Measurements from ENCODE around the gene P2RX3.

DNA sequence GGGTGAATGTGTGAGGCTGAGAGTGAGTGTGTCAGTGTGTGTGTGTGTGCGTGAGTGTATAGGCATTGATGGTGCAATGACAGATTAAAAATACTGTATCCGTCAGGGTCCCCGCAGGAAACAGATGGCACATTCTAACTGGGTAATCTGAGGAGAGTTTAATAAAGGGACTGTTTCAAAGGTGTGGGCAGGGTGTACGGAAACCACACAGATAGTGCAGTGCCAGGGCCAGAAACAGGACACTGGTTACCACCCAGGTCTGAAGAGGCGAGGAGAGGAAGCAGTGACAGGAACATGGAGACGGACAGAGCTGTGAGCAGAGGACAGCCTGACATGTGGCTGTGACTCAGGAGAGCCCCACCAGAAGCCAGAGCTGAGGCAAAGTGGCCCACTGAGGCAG lies 16.5 kb downstream of the P2RX3 start:
- TF ChIP-seq, protein P1, sequence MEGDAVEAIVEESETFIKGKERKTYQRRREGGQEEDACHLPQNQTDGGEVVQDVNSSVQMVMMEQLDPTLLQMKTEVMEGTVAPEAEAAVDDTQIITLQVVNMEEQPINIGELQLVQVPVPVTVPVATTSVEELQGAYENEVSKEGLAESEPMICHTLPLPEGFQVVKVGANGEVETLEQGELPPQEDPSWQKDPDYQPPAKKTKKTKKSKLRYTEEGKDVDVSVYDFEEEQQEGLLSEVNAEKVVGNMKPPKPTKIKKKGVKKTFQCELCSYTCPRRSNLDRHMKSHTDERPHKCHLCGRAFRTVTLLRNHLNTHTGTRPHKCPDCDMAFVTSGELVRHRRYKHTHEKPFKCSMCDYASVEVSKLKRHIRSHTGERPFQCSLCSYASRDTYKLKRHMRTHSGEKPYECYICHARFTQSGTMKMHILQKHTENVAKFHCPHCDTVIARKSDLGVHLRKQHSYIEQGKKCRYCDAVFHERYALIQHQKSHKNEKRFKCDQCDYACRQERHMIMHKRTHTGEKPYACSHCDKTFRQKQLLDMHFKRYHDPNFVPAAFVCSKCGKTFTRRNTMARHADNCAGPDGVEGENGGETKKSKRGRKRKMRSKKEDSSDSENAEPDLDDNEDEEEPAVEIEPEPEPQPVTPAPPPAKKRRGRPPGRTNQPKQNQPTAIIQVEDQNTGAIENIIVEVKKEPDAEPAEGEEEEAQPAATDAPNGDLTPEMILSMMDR (conservative IDR thresholded peaks at IDR 0.05 in 1 of 2, IDR thresholded peaks at IDR 0.05 in 1 of 2; ENCODE audit: low read depth in 1 of 2, low read length in 2 of 2) = no peak
- no peak for TF ChIP-seq EZH2 (IDR thresholded peaks at IDR 0.05; ENCODE audit: low read length, missing control alignments)

All from fibroblast of lung (primary cell).